ENCODE results near the gene DAB2IP.

The DAB2IP gene

DNA sequence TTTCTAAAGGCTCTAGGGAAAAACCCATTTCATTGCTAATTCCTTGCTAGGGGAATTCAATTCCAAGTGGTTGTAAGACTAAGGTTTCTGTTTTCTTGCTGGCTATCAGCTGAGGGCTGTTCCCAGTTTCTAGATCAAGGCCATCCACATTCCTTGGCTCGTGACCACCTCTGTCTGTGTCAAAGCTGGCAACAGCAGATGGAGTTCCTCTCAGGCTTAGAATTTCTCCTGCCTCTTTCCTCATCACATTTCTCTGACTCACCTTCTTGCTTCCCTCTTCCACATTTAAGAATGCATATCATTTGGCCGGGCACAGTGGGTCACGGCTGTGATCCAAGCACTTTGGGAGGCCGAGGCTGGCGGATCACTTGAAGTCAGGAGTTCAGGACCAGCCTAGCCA, 19.0 kb downstream of the DAB2IP start:
- DNase-seq: peak; percentile 79 to 82
- H3K27ac ChIP-seq: no peak overlapping the region
- H3K36me3 ChIP-seq: no peaks in the 10 kb centered on the region
- H3K4me3 ChIP-seq: no peak overlapping the region
- intact Hi-C loops (cut with DNase I; ENCODE audit: low total_unique reads): no loop called here
- no peaks in the 10 kb centered on the region for H3K9me3 ChIP-seq
- H3K4me1 ChIP-seq: peaks cover 0 to 19% (median 0%) of the 10 kb centered on the region in 4 donors
- H3K27me3 ChIP-seq: no peaks in the 10 kb centered on the region
- TF ChIP-seq, protein P1, sequence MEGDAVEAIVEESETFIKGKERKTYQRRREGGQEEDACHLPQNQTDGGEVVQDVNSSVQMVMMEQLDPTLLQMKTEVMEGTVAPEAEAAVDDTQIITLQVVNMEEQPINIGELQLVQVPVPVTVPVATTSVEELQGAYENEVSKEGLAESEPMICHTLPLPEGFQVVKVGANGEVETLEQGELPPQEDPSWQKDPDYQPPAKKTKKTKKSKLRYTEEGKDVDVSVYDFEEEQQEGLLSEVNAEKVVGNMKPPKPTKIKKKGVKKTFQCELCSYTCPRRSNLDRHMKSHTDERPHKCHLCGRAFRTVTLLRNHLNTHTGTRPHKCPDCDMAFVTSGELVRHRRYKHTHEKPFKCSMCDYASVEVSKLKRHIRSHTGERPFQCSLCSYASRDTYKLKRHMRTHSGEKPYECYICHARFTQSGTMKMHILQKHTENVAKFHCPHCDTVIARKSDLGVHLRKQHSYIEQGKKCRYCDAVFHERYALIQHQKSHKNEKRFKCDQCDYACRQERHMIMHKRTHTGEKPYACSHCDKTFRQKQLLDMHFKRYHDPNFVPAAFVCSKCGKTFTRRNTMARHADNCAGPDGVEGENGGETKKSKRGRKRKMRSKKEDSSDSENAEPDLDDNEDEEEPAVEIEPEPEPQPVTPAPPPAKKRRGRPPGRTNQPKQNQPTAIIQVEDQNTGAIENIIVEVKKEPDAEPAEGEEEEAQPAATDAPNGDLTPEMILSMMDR (IDR thresholded peaks at IDR 0.05): no peak

DNA sequence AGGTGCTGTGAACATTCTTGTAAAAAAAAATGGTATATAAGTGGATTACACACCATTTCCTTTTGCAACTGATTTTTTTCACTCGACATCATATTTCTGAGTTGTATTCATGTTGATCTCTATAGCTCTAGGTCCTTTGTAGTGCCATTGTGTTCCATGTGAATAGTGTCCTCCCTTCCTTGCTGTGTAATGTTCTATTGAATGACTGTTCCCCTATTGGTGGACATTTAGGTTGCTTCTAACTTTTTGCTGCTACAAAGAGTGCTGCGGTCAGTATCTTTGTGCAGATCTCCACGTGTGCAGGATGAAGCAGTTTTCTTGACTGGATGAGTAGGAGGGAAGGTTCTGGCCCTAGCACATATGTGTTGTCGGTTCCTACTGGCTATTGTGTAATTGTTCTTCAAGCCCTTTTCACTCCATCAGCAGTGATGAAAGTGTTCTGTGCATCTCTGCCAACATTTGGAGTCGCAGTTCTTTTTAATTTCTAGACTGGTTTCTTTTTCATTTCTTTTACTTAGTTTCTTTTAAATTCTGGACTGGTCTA, 20.2 kb downstream of the DAB2IP start:
- Histone ChIP-seq H3K4me1 (peaks cover 0 to 29% (median 0%) of the 10 kb centered on the region in 4 donors), H3K27ac (no peak overlapping the region)
- intact Hi-C loops (cut with DNase I; ENCODE audit: low total_unique reads): no loop called here

DNA sequence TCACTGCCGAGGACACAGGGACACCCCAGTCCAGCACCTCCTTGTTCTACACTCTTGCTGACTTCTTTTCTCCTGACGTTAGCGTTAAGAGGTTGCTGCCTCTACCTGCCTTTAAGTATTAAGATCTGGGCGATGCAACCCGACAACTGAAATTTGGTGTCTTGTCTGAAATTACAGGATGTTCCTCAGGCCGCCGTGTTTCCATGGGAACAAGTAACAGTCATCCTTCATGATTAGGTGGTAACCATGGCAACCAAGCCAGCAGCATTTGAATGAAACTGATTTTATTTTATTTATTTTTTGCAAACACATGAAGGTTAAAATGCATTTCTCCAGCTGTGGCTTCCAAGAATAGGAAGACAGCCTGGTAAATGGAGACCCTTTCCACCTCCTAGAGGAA, 20.8 kb downstream of the DAB2IP start:
- Histone ChIP-seq H3K9me3 (no peaks in the 10 kb centered on the region), H3K4me1 (peaks cover 0 to 29% (median 0%) of the 10 kb centered on the region in 4 donors), H3K27ac (no peak overlapping the region), H3K36me3 (no peaks in the 10 kb centered on the region), H3K4me3 (no peak overlapping the region), H3K27me3 (no peaks in the 10 kb centered on the region)
- intact Hi-C loops (cut with DNase I; ENCODE audit: low total_unique reads): no loop called here
- TF ChIP-seq, protein P1 (IDR thresholded peaks at IDR 0.05): no peak
- DNase-seq: no peak

More for the DNA sequence above, 20.2 kb downstream of the DAB2IP start:
- no peaks in the 10 kb centered on the region for H3K9me3 ChIP-seq
- no peak overlapping the region for H3K4me3 ChIP-seq
- DNase-seq: no peak
- TF ChIP-seq, protein P1 (IDR thresholded peaks at IDR 0.05): no peak
- no peaks in the 10 kb centered on the region for H3K36me3 ChIP-seq
- no peaks in the 10 kb centered on the region for H3K27me3 ChIP-seq

DNA sequence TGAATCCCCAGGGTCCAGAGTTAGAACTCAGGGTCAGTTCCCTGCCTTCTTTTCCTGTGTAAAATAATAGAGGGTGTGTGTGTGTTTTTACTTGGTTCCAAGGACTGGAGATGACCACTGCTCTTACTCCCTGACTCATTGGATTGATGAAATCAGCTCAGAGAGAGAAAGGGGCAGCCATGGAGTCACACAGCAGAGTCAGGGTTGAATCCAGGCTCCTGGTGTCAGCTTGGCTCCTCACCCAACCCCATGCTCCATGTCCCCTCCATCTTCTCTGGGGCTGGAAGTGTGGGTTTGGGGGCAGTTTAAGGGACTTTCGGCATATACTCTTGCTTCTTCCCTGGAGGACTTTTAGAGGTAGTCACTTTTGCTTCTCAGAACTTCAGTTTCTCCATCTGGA, 21.6 kb downstream of the DAB2IP start:
- intact Hi-C loops (cut with DNase I; ENCODE audit: low total_unique reads): no loop called here
- no peak for DNase-seq
- Histone ChIP-seq H3K27me3 (no peaks in the 10 kb centered on the region), H3K4me1 (peaks cover 0 to 29% (median 0%) of the 10 kb centered on the region in 4 donors), H3K4me3 (no peak overlapping the region), H3K27ac (no peak overlapping the region), H3K9me3 (no peaks in the 10 kb centered on the region), H3K36me3 (no peaks in the 10 kb centered on the region)
- TF ChIP-seq, protein P1 (IDR thresholded peaks at IDR 0.05): no peak

DNA sequence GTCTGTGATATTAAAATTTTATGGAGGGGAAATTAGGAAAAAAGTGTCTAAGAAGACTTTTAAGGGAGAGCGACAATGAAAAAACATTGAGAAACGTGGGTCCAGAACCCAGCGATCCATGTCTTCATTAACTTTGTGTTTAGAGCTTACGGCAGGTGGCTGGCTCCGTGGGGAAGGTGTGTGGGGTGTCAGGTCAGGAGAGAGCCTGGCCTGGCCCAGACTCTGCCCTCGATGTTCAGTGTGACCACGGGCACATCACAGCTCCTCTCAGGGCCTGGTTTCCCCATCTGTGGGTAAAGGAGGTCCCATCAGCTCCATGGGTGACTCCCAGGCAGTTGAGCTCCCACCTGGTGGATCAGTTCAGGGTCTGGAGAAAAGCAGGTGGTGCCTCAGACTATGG, 22.1 kb downstream of the DAB2IP start:
- H3K4me3 ChIP-seq: no peak overlapping the region
- TF ChIP-seq, protein P1 (IDR thresholded peaks at IDR 0.05): no peak
- H3K27me3 ChIP-seq: no peaks in the 10 kb centered on the region
- intact Hi-C loops (cut with DNase I; ENCODE audit: low total_unique reads): no loop called here
- H3K4me1 ChIP-seq: peaks cover 0 to 29% (median 0%) of the 10 kb centered on the region in 4 donors
- peaks cover under 1 to 4% (median 2%) of the 10 kb centered on the region in 3 donors for H3K36me3 ChIP-seq
- no peaks in the 10 kb centered on the region for H3K9me3 ChIP-seq
- no peak for DNase-seq
- H3K27ac ChIP-seq: no peak overlapping the region

DNA sequence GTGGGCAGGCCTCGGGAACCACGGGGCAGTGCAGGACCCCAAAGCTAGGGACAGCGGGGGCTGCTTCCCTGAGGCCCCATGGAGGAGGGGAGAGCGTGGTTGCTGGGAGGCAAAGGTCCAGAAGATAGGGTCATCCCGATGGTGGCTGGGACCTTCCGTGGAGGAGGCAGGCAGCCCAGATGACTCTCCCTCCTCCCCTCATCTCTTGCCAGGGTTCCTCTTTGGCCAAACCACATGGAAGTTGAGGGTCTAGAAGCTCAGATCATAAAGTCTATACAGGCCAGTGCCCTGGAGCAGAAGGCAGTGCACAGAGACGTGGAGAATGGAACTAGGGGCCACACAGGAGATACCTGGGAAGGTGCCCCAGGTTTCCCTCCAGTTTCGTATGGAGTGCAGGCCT, 22.6 kb downstream of the DAB2IP start:
- no peak for DNase-seq
- no peaks in the 10 kb centered on the region for H3K9me3 ChIP-seq
- H3K27me3 ChIP-seq: no peaks in the 10 kb centered on the region
- TF ChIP-seq, protein P1 (IDR thresholded peaks at IDR 0.05): no peak
- intact Hi-C loops (cut with DNase I; ENCODE audit: low total_unique reads): no loop called here
- no peak overlapping the region for H3K4me3 ChIP-seq
- no peak overlapping the region for H3K27ac ChIP-seq
- peaks cover 0 to 29% (median 0%) of the 10 kb centered on the region in 4 donors for H3K4me1 ChIP-seq
- peaks cover 4 to 8% (median 6%) of the 10 kb centered on the region in 3 donors for H3K36me3 ChIP-seq

Data from tibial artery (tissue), 4 donors.